Suprapubic skin (tissue), 4 donors: ENCODE results near the gene NRK. TPM values are rescaled to one million over a fixed set of nuclear protein-coding genes. Genes with fewer than 3 reads are reported as not detected.

ENCODE experiments used
- DNase-seq, 2 donors: peaks; one replicate each; pipeline ENCODE4 v3.0.0-alpha.2; 2019; ENCODE audit warnings: low spot score in 2 of 2
- H3K27ac ChIP-seq: fragments of 200-600 bp; sonication (generic); one replicate; pipeline ENCODE4 v1.5.1; 2019
- H3K27me3 ChIP-seq: fragments of 200-600 bp; sonication (generic); one replicate; pipeline ENCODE4 v1.5.1; 2019
- H3K36me3 ChIP-seq: fragments of 200-600 bp; sonication (generic); one replicate; pipeline ENCODE4 v1.5.1; 2019
- H3K4me1 ChIP-seq: fragments of 200-600 bp; sonication (generic); one replicate; pipeline ENCODE4 v1.5.1; 2019
- H3K4me3 ChIP-seq: fragments of 200-600 bp; sonication (generic); one replicate; pipeline ENCODE4 v1.5.1; 2019; ENCODE audit warnings: mild to moderate bottlenecking
- H3K9me3 ChIP-seq: fragments of 200-600 bp; sonication (generic); one replicate; pipeline ENCODE4 v1.5.1; 2019
- CTCF ChIP-seq, 2 donors: fragments of 200-600 bp in 1 of 2; fragments of 450-650 bp in 1 of 2; sonication (generic) in 1 of 2; IDR thresholded peaks; one replicate each; pipeline ENCODE4 v1.5.1; 2016 to 2019; ENCODE audit warnings: antibody characterized with exemption in 2 of 2, mild to moderate bottlenecking in 1 of 2, moderate library complexity in 1 of 2
- EP300 ChIP-seq: sonication (generic); formaldehyde crosslinking; IDR thresholded peaks from one replicate; pipeline ENCODE4 v1.6.1; 2017; ENCODE audit warnings: antibody characterized with exemption
- POLR2A ChIP-seq, 2 donors: fragments of 450-650 bp; IDR thresholded peaks; one replicate each; pipeline ENCODE4 v1.6.1; 2017; ENCODE audit warnings: antibody characterized with exemption in 2 of 2, mild to moderate bottlenecking in 2 of 2, moderate library complexity in 2 of 2
- POLR2AphosphoS5 ChIP-seq, 3 donors: sonication (generic); formaldehyde crosslinking; IDR thresholded peaks; one replicate each; pipeline ENCODE4 v1.6.1; 2017; ENCODE audit warnings: antibody characterized with exemption in 3 of 3
- WGBS: methylation state at CpG from one replicate; pipeline ENCODE4 v1.1.5; 2018; 5-methylcytosine and 5-hydroxymethylcytosine counted together
- total RNA-seq, 4 donors: library from RNA; depleted of rRNA; stranded (reverse); fragments of >200 nt; gene quantifications; one replicate each; pipeline ENCODE4 v1.1.0, GENCODE V29; 2016

Gene NRK
- total RNA-seq, 4 donors from 2014 or later: 0.38 to 0.64 TPM; not detected in 2

DNA sequence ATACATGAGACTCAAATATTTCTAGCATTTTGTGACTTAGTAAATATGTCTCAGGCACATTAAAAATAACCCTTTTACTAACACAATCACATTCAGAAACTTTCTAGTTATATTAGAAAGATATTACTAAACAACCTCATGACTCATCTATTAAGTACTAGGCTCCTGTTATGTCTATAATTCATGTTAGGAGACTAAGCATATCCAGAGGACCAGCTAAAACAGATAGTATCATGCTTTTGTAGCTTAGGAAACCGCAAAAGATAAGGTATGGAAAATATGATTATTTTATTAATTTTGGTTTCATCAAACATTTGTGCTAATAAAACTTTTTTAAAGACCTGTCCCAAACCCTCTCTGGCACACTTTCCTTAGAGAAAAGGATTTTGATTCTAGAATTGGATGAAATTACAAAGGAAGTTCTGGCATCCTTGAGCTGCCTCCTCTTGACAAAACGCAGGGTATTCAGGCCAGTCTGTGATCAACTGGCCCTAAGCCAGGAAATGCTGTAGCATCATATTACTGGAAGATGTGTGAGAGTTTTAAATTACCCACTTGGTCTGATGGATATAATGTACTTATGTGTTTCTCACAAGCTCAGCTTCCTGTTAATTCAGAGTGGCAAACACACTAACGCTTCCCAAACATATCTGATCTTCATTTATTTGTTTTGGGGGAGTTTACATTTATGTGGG is 60.4 kb downstream of the NRK start:
- H3K36me3 ChIP-seq: no peaks in the 10 kb centered on the region
- TF ChIP-seq POLR2AphosphoS5 (IDR thresholded peaks at IDR 0.05) (no peak), POLR2A (IDR thresholded peaks at IDR 0.05) (no peak), EP300 (no peak)
- H3K4me1 ChIP-seq: no peaks in the 10 kb centered on the region
- no peaks in the 10 kb centered on the region for H3K27me3 ChIP-seq
- H3K9me3 ChIP-seq: no peaks in the 10 kb centered on the region
- 52% methylated on average over 3 of the region's 3 CpGs for WGBS
- H3K27ac ChIP-seq: no peak overlapping the region
- DNase-seq: no peak
- H3K4me3 ChIP-seq: no peak overlapping the region

GRCh38 chrX:105894721-105895120 is 72.4 kb downstream of the NRK start:
- Histone ChIP-seq H3K27ac (no peak overlapping the region), H3K4me3 (no peak overlapping the region), H3K27me3 (no peaks in the 10 kb centered on the region), H3K9me3 (no peaks in the 10 kb centered on the region), H3K36me3 (no peaks in the 10 kb centered on the region), H3K4me1 (no peaks in the 10 kb centered on the region)
- TF ChIP-seq CTCF (IDR thresholded peaks at IDR 0.05) (no peak), POLR2AphosphoS5 (IDR thresholded peaks at IDR 0.05) (no peak), POLR2A (IDR thresholded peaks at IDR 0.05) (no peak), EP300 (no peak)
- no peak for DNase-seq

- WGBS: 87% methylated on average over 8 of the region's 8 CpGs
- Histone ChIP-seq H3K4me3 (no peak overlapping the region), H3K27ac (no peak overlapping the region), H3K4me1 (no peaks in the 10 kb centered on the region), H3K9me3 (no peaks in the 10 kb centered on the region), H3K36me3 (no peaks in the 10 kb centered on the region), H3K27me3 (no peaks in the 10 kb centered on the region)
- TF ChIP-seq EP300 (no peak), CTCF (IDR thresholded peaks at IDR 0.05) (no peak)
- DNase-seq: no peak
Observed at GRCh38 chrX:105909576-105909975, 87.2 kb downstream of the NRK start.

GRCh38 chrX:105910563-105911105 is 88.3 kb downstream of the NRK start:
- Histone ChIP-seq H3K36me3 (no peaks in the 10 kb centered on the region), H3K9me3 (no peaks in the 10 kb centered on the region), H3K27ac (no peak overlapping the region), H3K4me1 (no peaks in the 10 kb centered on the region), H3K27me3 (no peaks in the 10 kb centered on the region), H3K4me3 (no peak overlapping the region)
- DNase-seq: no peak
- 51% methylated on average over 3 of the region's 3 CpGs for WGBS
- TF ChIP-seq CTCF (IDR thresholded peaks at IDR 0.05) (no peak), POLR2A (IDR thresholded peaks at IDR 0.05) (no peak), EP300 (no peak), POLR2AphosphoS5 (IDR thresholded peaks at IDR 0.05) (no peak)

- H3K9me3 ChIP-seq: no peaks in the 10 kb centered on the region
- TF ChIP-seq EP300 (no peak), POLR2AphosphoS5 (IDR thresholded peaks at IDR 0.05) (no peak), CTCF (IDR thresholded peaks at IDR 0.05) (no peak), POLR2A (IDR thresholded peaks at IDR 0.05) (no peak)
- WGBS: 71% methylated on average over 3 of the region's 3 CpGs
- H3K4me1 ChIP-seq: no peaks in the 10 kb centered on the region
- no peaks in the 10 kb centered on the region for H3K36me3 ChIP-seq
- no peak for DNase-seq
- H3K27me3 ChIP-seq: no peaks in the 10 kb centered on the region
- H3K27ac ChIP-seq: no peak overlapping the region
- no peak overlapping the region for H3K4me3 ChIP-seq
Observed at GRCh38 chrX:105945266-105945665, 122.9 kb downstream of the NRK start.
